ENCODE measurements around the gene REST. TPM values are rescaled to one million over a fixed set of nuclear protein-coding genes. Genes with fewer than 3 reads are reported as not detected.

The REST gene
- total RNA-seq, 1 donor from 2014 or later: 66.2 TPM

- Mint-ChIP-seq H3K27ac (no peak overlapping the region), H3K36me3 (peaks cover 11% of the 10 kb centered on the region), H3K4me1 (ENCODE audit: unreplicated experiment) (peaks cover 4% of the 10 kb centered on the region), H3K4me3 (no peak overlapping the region), H3K27me3 (no peaks in the 10 kb centered on the region), H3K9me3 (no peaks in the 10 kb centered on the region)
- TF ChIP-seq, protein P1, sequence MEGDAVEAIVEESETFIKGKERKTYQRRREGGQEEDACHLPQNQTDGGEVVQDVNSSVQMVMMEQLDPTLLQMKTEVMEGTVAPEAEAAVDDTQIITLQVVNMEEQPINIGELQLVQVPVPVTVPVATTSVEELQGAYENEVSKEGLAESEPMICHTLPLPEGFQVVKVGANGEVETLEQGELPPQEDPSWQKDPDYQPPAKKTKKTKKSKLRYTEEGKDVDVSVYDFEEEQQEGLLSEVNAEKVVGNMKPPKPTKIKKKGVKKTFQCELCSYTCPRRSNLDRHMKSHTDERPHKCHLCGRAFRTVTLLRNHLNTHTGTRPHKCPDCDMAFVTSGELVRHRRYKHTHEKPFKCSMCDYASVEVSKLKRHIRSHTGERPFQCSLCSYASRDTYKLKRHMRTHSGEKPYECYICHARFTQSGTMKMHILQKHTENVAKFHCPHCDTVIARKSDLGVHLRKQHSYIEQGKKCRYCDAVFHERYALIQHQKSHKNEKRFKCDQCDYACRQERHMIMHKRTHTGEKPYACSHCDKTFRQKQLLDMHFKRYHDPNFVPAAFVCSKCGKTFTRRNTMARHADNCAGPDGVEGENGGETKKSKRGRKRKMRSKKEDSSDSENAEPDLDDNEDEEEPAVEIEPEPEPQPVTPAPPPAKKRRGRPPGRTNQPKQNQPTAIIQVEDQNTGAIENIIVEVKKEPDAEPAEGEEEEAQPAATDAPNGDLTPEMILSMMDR (conservative IDR thresholded peaks at IDR 0.05): no peak
- DNase-seq (ENCODE audit: extremely low spot score, unreplicated experiment): no peak
Measured at GRCh38 chr4:56959100-56959499, 51.4 kb downstream of the REST start.

- no peak overlapping the region for H3K27ac Mint-ChIP-seq
- peaks cover 17% of the 10 kb centered on the region for H3K36me3 Mint-ChIP-seq
- H3K9me3 Mint-ChIP-seq: no peaks in the 10 kb centered on the region
- no peak for DNase-seq (ENCODE audit: extremely low spot score, unreplicated experiment)
- no peak overlapping the region for H3K4me3 Mint-ChIP-seq
- no peaks in the 10 kb centered on the region for H3K27me3 Mint-ChIP-seq
- TF ChIP-seq, protein P1 (conservative IDR thresholded peaks at IDR 0.05): no peak
- H3K4me1 Mint-ChIP-seq (ENCODE audit: unreplicated experiment): peaks cover 4% of the 10 kb centered on the region
Measured at GRCh38 chr4:56961107-56961500, 53.4 kb downstream of the REST start.

- DNase-seq (ENCODE audit: extremely low spot score, unreplicated experiment): no peak
- Mint-ChIP-seq H3K4me3 (no peak overlapping the region), H3K27ac (no peak overlapping the region), H3K27me3 (no peaks in the 10 kb centered on the region), H3K9me3 (peaks cover 5% of the 10 kb centered on the region), H3K36me3 (peaks cover 38% of the 10 kb centered on the region), H3K4me1 (ENCODE audit: unreplicated experiment) (peaks cover 11% of the 10 kb centered on the region)
- TF ChIP-seq, protein P1 (conservative IDR thresholded peaks at IDR 0.05): no peak
Measured at GRCh38 chr4:56971383-56971782, 63.7 kb downstream of the REST start.

- H3K4me1 Mint-ChIP-seq (ENCODE audit: unreplicated experiment): peaks cover 11% of the 10 kb centered on the region
- no peaks in the 10 kb centered on the region for H3K27me3 Mint-ChIP-seq
- H3K9me3 Mint-ChIP-seq: peaks cover 5% of the 10 kb centered on the region
- H3K36me3 Mint-ChIP-seq: peaks cover 36% of the 10 kb centered on the region
- no peak for DNase-seq (ENCODE audit: extremely low spot score, unreplicated experiment)
- H3K27ac Mint-ChIP-seq: no peak overlapping the region
- TF ChIP-seq, protein P1 (conservative IDR thresholded peaks at IDR 0.05): no peak
- H3K4me3 Mint-ChIP-seq: peak overlapping the region; percentile 18
Measured at GRCh38 chr4:56972389-56972788, 64.7 kb downstream of the REST start.

DNA sequence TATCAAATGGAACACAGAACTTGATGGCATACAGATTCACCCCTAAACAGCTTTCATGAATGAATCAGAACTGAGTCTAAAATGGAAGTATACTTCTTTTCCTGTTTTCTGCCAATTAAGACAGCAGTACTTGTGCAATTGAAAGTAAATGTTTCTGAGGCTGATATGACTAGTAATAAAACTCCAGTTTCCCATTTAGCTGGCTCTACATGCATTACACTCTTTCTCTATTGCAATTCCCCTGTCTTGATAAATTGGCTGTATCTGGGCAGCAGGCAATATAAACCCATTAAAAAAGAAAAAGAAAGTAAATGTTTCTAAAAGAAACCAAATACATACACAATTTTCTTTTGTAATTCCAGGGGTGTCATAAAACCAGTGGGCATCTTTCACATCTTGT, 65.1 kb downstream of the REST start:
- H3K27me3 Mint-ChIP-seq: no peaks in the 10 kb centered on the region
- peaks cover 5% of the 10 kb centered on the region for H3K9me3 Mint-ChIP-seq
- no peak overlapping the region for H3K27ac Mint-ChIP-seq
- peaks cover 11% of the 10 kb centered on the region for H3K4me1 Mint-ChIP-seq (ENCODE audit: unreplicated experiment)
- TF ChIP-seq, protein P1 (conservative IDR thresholded peaks at IDR 0.05): no peak
- H3K4me3 Mint-ChIP-seq: no peak overlapping the region
- peaks cover 35% of the 10 kb centered on the region for H3K36me3 Mint-ChIP-seq
- DNase-seq (ENCODE audit: extremely low spot score, unreplicated experiment): no peak

- Mint-ChIP-seq H3K4me1 (ENCODE audit: unreplicated experiment) (peaks cover 11% of the 10 kb centered on the region), H3K27me3 (no peaks in the 10 kb centered on the region), H3K9me3 (peaks cover 5% of the 10 kb centered on the region), H3K27ac (no peak overlapping the region), H3K4me3 (peak overlapping the region; percentile 48), H3K36me3 (peaks cover 35% of the 10 kb centered on the region)
- no peak for DNase-seq (ENCODE audit: extremely low spot score, unreplicated experiment)
- TF ChIP-seq, protein P1 (conservative IDR thresholded peaks at IDR 0.05): no peak
Measured at GRCh38 chr4:56973336-56973735, 65.6 kb downstream of the REST start.

Measured in type B pancreatic cell (in vitro differentiated cells).